HCT116 (cell line): ENCODE measurements around the gene CADPS. TPM values are rescaled to one million over a fixed set of nuclear protein-coding genes. Genes with fewer than 3 reads are reported as not detected.

Source experiments
- ATAC-seq: fragments of 200-7000 bp; cut with Tn5 transposase; 2 replicates; pipeline ENCODE4 v1.9.1; 2020; ENCODE audit warnings: mild to moderate bottlenecking, moderate library complexity
- BruUV-seq: library from RNA; stranded (reverse); fragments of 400-500 nt; replicated peaks from 2 replicates; lab custom pipeline; 2021; lab: Mats Ljungman, UMichigan
- CTCF ChIA-PET: fragments of 300-600 bp; sonication (Branson Sonifier 250); formaldehyde crosslinking; loops from one replicate; lab custom pipeline; 2021; ENCODE audit warnings: antibody characterized with exemption; lab: Charles Lee
- POLR2A ChIA-PET: fragments of 300-600, 350-600 bp; sonication (Branson Sonifier 250); formaldehyde crosslinking; loops from one replicate; lab custom pipeline; 2021; ENCODE audit warnings: antibody characterized with exemption; lab: Charles Lee
- RAD21 ChIA-PET, 2 experiments: fragments of 300-600 bp; sonication (Branson Sonifier 250); formaldehyde crosslinking; loops; one replicate each; lab custom pipeline; 2023; ENCODE audit warnings: low total read pairs in 2 of 2; ENCODE audit not compliant: uncharacterized antibody in 2 of 2, unreplicated experiment in 2 of 2, low non-redundant PET in 1 of 2; lab: Charles Lee
- DNase-seq: peaks from one replicate; pipeline ENCODE4 v3.0.0-alpha.2; 2010; ENCODE audit warnings: low read depth, low spot score
- H2AFZ ChIP-seq: fragments of 200-600 bp; shearing (Covaris generic), sonication (generic); 2 replicates; pipeline ENCODE4 v1.6.1; 2017; ENCODE audit warnings: low read depth, mixed run types, mixed read lengths, antibody characterized with exemption, low read length; ENCODE audit not compliant: poor library complexity, severe bottlenecking
- H3K27ac ChIP-seq: 2 replicates; pipeline ENCODE4 v1.5.1; 2012; ENCODE audit warnings: low read depth, low read length
- H3K27me3 ChIP-seq: fragments of 200-600 bp; sonication (generic); 2 replicates; pipeline ENCODE4 v1.6.1; 2016; ENCODE audit warnings: mixed run types, low read length, mixed read lengths; ENCODE audit not compliant: insufficient read depth
- H3K36me3 ChIP-seq, 2 experiments: fragments of 200-500 bp in 1 of 2; fragments of 200-600 bp in 1 of 2; sonication (Bioruptor generic) in 1 of 2; sonication (generic) in 1 of 2; 2 replicates each; pipeline versions ENCODE4 v1.5.1 to v1.6.1; 2014 to 2016; ENCODE audit warnings: low read length in 2 of 2, inconsistent platforms in 1 of 2, mixed read lengths in 1 of 2, mixed run types in 1 of 2; ENCODE audit not compliant: insufficient read depth in 2 of 2, control insufficient read depth in 1 of 2
- H3K4me1 ChIP-seq, 2 experiments: fragments of 200-600 bp in 1 of 2; sonication (generic) in 1 of 2; 2 replicates each; pipeline versions ENCODE4 v1.5.1 to v1.6.1; 2012 to 2017; ENCODE audit warnings: low read length in 2 of 2, inconsistent platforms in 1 of 2, mild to moderate bottlenecking in 1 of 2, mixed read lengths in 1 of 2, mixed run types in 1 of 2, moderate library complexity in 1 of 2; ENCODE audit not compliant: insufficient read depth in 2 of 2, control insufficient read depth in 1 of 2
- H3K4me2 ChIP-seq: fragments of 200-600 bp; sonication (generic); 2 replicates; pipeline ENCODE4 v1.6.1; 2017; ENCODE audit warnings: mixed run types, low read length, mixed read lengths
- H3K4me3 ChIP-seq, 2 experiments: fragments of 200-600 bp in 1 of 2; sonication (generic) in 1 of 2; replicated peaks in 1 of 2; 2 replicates each; pipeline ENCODE4 v1.5.1; 2011 to 2016; ENCODE audit warnings: low read length in 2 of 2, control low read depth in 1 of 2, low read depth in 1 of 2, mild to moderate bottlenecking in 1 of 2, mixed read lengths in 1 of 2, mixed run types in 1 of 2
- H3K79me2 ChIP-seq: fragments of 200-600 bp; sonication (generic); 2 replicates; pipeline ENCODE4 v1.6.1; 2017; ENCODE audit warnings: mild to moderate bottlenecking, mixed run types, low read length, moderate library complexity, mixed read lengths; ENCODE audit not compliant: insufficient read depth
- H3K9ac ChIP-seq: fragments of 200-600 bp; sonication (generic); 2 replicates; pipeline ENCODE4 v1.6.1; 2016; ENCODE audit warnings: low read length, mixed read lengths
- H3K9me2 ChIP-seq: fragments of 200-600 bp; sonication (generic), shearing (Covaris generic); 2 replicates; pipeline ENCODE4 v1.6.1; 2017; ENCODE audit warnings: mixed run types, mild to moderate bottlenecking, moderate library complexity; ENCODE audit not compliant: insufficient read depth
- H3K9me3 ChIP-seq, 2 experiments: fragments of 200-500 bp in 1 of 2; fragments of 200-600 bp in 1 of 2; sonication (Bioruptor generic) in 1 of 2; sonication (generic) in 1 of 2; 2 replicates each; pipeline ENCODE4 v1.6.1; 2014 to 2017; ENCODE audit warnings: low read length in 2 of 2, mixed read lengths in 2 of 2, inconsistent platforms in 1 of 2, low read depth in 1 of 2, mild to moderate bottlenecking in 1 of 2, mixed run types in 1 of 2, moderate library complexity in 1 of 2; ENCODE audit not compliant: control insufficient read depth in 1 of 2, insufficient read depth in 1 of 2
- H4K20me1 ChIP-seq: fragments of 200-600 bp; sonication (generic), shearing (Covaris generic); 2 replicates; pipeline ENCODE4 v1.6.1; 2017; ENCODE audit warnings: mixed run types, mild to moderate bottlenecking, moderate library complexity; ENCODE audit not compliant: insufficient read depth
- CBX3 ChIP-seq: IDR thresholded peaks from 2 replicates; pipeline ENCODE4 v1.6.1; 2012; ENCODE audit warnings: low read depth
- CEBPB ChIP-seq: IDR thresholded peaks from 2 replicates; pipeline ENCODE4 v1.6.1; 2012; ENCODE audit warnings: low read depth
- EGR1 ChIP-seq: IDR thresholded peaks from 2 replicates; pipeline ENCODE4 v1.6.1; 2012; ENCODE audit warnings: low read depth
- ELF1 ChIP-seq: IDR thresholded peaks from 2 replicates; pipeline ENCODE4 v1.6.1; 2012; ENCODE audit warnings: low read depth, borderline replicate concordance
- EZH2 ChIP-seq: fragments of 200-600 bp; sonication (generic); IDR thresholded peaks from 2 replicates; pipeline ENCODE4 v1.6.1; 2017; ENCODE audit warnings: antibody characterized with exemption, mixed run types
- FOSL1 ChIP-seq: IDR thresholded peaks from 2 replicates; pipeline ENCODE4 v1.6.1; 2012; ENCODE audit warnings: low read depth
- JUND ChIP-seq: IDR thresholded peaks from 2 replicates; pipeline ENCODE4 v1.6.1; 2012
- RAD21 ChIP-seq: IDR thresholded peaks from 2 replicates; pipeline ENCODE4 v1.6.1; 2012; ENCODE audit warnings: low read depth, mild to moderate bottlenecking
- SRF ChIP-seq: IDR thresholded peaks from 2 replicates; pipeline ENCODE4 v1.6.1; 2012; ENCODE audit warnings: low read depth
- YY1 ChIP-seq: IDR thresholded peaks from 2 replicates; pipeline ENCODE4 v1.6.1; 2011; ENCODE audit warnings: low read length, low read depth, moderate library complexity, mild to moderate bottlenecking; ENCODE audit not compliant: insufficient replicate concordance; ENCODE audit errors: extremely low read depth
- ZFX ChIP-seq: fragments of 450-650 bp; IDR thresholded peaks from 2 replicates; pipeline ENCODE4 v1.6.1; 2017
- ZNF274 ChIP-seq: fragments of 200-500 bp; sonication (Bioruptor generic); IDR thresholded peaks from 2 replicates; pipeline ENCODE4 v1.6.1; 2014; ENCODE audit warnings: mild to moderate bottlenecking, low read depth, low read length, inconsistent platforms
- intact Hi-C: fragments of 100-400 bp; cut with micrococcal nuclease; formaldehyde crosslinking; loops from 2 replicates; pipeline ENCODE4 v1.10.0; 2022
- total RNA-seq: library from RNA; stranded (reverse); gene quantifications from one replicate; pipeline ENCODE4 v1.2.1, GENCODE V29; 2021; ENCODE audit not compliant: unreplicated experiment
- TF ChIP-seq, protein P1 (sequence below): IDR thresholded peaks from 2 replicates; pipeline ENCODE4 v1.6.1; 2011; ENCODE audit warnings: mild to moderate bottlenecking, low read length, moderate library complexity; ENCODE audit not compliant: insufficient replicate concordance; ENCODE audit errors: extremely low read depth
- TF ChIP-seq, protein P2 (sequence below): IDR thresholded peaks from 2 replicates; pipeline ENCODE4 v1.6.1; 2012; ENCODE audit warnings: low read depth

The CADPS gene
- total RNA-seq, 1 experiment from 2014 or later, result not detected

DNA sequence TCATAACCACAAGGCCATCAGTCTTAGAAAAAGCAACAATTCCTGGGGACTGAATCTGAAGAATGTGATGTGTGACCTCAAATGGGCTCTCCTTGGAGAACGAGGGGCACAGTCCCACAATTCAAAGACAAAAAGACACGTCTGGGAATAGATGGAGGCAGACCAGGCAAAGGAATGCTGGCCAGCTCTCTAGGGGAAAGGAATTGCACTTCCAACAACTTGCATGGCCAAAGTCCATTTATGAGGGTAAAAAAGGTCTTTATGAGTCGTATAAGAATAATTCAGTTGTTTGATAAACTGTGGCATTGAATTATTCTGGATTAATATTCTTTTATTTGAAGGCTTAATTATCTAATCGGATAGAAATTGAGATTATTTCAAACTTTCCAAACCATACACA, 321.4 kb downstream of the CADPS start:
- Histone ChIP-seq H3K27ac (no peak overlapping the region), H3K79me2 (no peaks in the 10 kb centered on the region), H2AFZ (no peak overlapping the region), H3K4me3 (no peak overlapping the region), H3K9ac (no peak overlapping the region), H3K9me2 (no peaks in the 10 kb centered on the region), H3K4me1 (no peaks in the 10 kb centered on the region), H3K36me3 (no peaks in the 10 kb centered on the region), H3K9me3 (no peaks in the 10 kb centered on the region), H4K20me1 (no peaks in the 10 kb centered on the region), H3K4me2 (no peak overlapping the region), H3K27me3 (peaks cover 27% of the 10 kb centered on the region)
- intact Hi-C loops, result no loop called here
- ChIA-PET RAD21 (no interaction called here), CTCF (interaction anchor here (1.9 kb wide), 1 partner anchor 353 kb away, joined by 4 read pairs; no protein-coding TSS in a partner anchor), POLR2A (no interaction called here)
- no peak for DNase-seq
- TF ChIP-seq FOSL1, result no peak
- TF ChIP-seq CBX3, result no peak
- TF ChIP-seq JUND, result no peak
- BruUV-seq, result no TSS peak
- no peak for ATAC-seq

DNA sequence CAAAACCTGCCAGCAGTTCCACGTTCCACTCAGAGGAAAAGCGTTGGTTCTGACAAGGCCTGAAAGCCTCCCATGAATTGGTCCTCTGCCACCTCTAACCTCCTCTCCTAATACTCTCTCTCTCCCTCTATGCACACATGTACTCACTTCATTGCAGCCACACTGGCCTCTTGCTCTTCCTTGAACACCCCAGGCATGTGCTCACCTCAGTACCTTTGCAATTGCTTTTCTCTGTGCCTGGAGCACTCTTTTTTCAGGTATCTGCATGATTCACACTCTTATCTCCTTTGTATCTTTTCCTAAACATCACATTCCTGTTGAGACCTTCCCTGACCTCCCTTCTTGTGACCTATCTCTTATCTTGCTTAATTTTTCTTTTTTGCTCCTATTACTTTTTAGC, 323.7 kb downstream of the CADPS start:
- H3K36me3 ChIP-seq, result no peaks in the 10 kb centered on the region
- ATAC-seq, result no peak
- H3K9me2 ChIP-seq, result no peaks in the 10 kb centered on the region
- H3K4me3 ChIP-seq, result no peak overlapping the region
- H4K20me1 ChIP-seq, result no peaks in the 10 kb centered on the region
- no TSS peak for BruUV-seq
- POLR2A ChIA-PET, result no interaction called here
- no peaks in the 10 kb centered on the region; a peak in 1 of 4 replicates for H3K4me1 ChIP-seq
- RAD21 ChIA-PET, result no interaction called here
- no peaks in the 10 kb centered on the region for H3K9me3 ChIP-seq
- intact Hi-C loops, result no loop called here
- no peak overlapping the region for H3K27ac ChIP-seq
- H3K79me2 ChIP-seq, result no peaks in the 10 kb centered on the region
- DNase-seq, result no peak
- CTCF ChIA-PET, result no interaction called here
- H3K27me3 ChIP-seq, result peaks cover 33% of the 10 kb centered on the region
- no peak overlapping the region for H3K4me2 ChIP-seq
- no peak overlapping the region for H2AFZ ChIP-seq
- H3K9ac ChIP-seq, result no peak overlapping the region
- no peak for TF ChIP-seq ZNF274
- TF ChIP-seq, protein P1, sequence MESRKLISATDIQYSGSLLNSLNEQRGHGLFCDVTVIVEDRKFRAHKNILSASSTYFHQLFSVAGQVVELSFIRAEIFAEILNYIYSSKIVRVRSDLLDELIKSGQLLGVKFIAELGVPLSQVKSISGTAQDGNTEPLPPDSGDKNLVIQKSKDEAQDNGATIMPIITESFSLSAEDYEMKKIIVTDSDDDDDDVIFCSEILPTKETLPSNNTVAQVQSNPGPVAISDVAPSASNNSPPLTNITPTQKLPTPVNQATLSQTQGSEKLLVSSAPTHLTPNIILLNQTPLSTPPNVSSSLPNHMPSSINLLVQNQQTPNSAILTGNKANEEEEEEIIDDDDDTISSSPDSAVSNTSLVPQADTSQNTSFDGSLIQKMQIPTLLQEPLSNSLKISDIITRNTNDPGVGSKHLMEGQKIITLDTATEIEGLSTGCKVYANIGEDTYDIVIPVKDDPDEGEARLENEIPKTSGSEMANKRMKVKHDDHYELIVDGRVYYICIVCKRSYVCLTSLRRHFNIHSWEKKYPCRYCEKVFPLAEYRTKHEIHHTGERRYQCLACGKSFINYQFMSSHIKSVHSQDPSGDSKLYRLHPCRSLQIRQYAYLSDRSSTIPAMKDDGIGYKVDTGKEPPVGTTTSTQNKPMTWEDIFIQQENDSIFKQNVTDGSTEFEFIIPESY, result no peak
- TF ChIP-seq ZFX, result no peak
- no peak for TF ChIP-seq ELF1
- TF ChIP-seq, protein P2, sequence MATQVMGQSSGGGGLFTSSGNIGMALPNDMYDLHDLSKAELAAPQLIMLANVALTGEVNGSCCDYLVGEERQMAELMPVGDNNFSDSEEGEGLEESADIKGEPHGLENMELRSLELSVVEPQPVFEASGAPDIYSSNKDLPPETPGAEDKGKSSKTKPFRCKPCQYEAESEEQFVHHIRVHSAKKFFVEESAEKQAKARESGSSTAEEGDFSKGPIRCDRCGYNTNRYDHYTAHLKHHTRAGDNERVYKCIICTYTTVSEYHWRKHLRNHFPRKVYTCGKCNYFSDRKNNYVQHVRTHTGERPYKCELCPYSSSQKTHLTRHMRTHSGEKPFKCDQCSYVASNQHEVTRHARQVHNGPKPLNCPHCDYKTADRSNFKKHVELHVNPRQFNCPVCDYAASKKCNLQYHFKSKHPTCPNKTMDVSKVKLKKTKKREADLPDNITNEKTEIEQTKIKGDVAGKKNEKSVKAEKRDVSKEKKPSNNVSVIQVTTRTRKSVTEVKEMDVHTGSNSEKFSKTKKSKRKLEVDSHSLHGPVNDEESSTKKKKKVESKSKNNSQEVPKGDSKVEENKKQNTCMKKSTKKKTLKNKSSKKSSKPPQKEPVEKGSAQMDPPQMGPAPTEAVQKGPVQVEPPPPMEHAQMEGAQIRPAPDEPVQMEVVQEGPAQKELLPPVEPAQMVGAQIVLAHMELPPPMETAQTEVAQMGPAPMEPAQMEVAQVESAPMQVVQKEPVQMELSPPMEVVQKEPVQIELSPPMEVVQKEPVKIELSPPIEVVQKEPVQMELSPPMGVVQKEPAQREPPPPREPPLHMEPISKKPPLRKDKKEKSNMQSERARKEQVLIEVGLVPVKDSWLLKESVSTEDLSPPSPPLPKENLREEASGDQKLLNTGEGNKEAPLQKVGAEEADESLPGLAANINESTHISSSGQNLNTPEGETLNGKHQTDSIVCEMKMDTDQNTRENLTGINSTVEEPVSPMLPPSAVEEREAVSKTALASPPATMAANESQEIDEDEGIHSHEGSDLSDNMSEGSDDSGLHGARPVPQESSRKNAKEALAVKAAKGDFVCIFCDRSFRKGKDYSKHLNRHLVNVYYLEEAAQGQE, result no peak
- no peak for TF ChIP-seq RAD21
- no peak for TF ChIP-seq EGR1
- no peak for TF ChIP-seq YY1
- TF ChIP-seq CBX3, result no peak
- no peak for TF ChIP-seq SRF
- no peak for TF ChIP-seq EZH2
- TF ChIP-seq CEBPB, result no peak
